ENCODE measurements around the gene PLEKHA6. TPM values are rescaled to one million over a fixed set of nuclear protein-coding genes. Genes with fewer than 3 reads are reported as not detected.

PLEKHA6 gene
- total and polyA plus RNA-seq, 2 of the 4 experiments (the other 2 are of a cell fraction), result 8.2 to 19.9 TPM

GRCh38 chr1:204320382-204320804 lies 39.3 kb downstream of the PLEKHA6 start:
- peak overlapping the region; percentile 99 for H3K4ac ChIP-seq (ENCODE audit: low read depth, low read length)
- peaks cover 38% of the 10 kb centered on the region for H3K4me1 ChIP-seq (ENCODE audit: control insufficient read depth, insufficient read depth, low read length)
- CTCF ChIA-PET, result interaction anchor here (0.6 to 1.8 kb wide), 2 partner anchors 35 to 62 kb away, joined by 3 to 9 read pairs; no protein-coding TSS in a partner anchor
- in situ Hi-C loops (cut with MboI; ENCODE audit: low sequenced_read_pairs) (no loop called here), intact Hi-C loops (cut with micrococcal nuclease) (no loop called here), dilution Hi-C loops (cut with HindIII; ENCODE audit: low sequenced_read_pairs, unreplicated experiment) (no loop called here)
- DNase-seq (peak; percentile 91), ATAC-seq (ENCODE audit: low read depth) (peak; percentile 50)
- H3K23ac ChIP-seq (ENCODE audit: low read depth, low read length), result peak overlapping the region; percentile 99
- peak overlapping the region; percentile 45 for H2AFZ ChIP-seq (replicated peaks; ENCODE audit: low read length, poor library complexity)
- TF ChIP-seq CHD1 (IDR thresholded peaks at IDR 0.05; ENCODE audit: low read depth, low read length) (no peak), MAZ (IDR thresholded peaks at IDR 0.05; ENCODE audit: borderline replicate concordance, low read depth, low read length) (peak; percentile 61; the same call in 1 of the 2 replicates), CEBPB (IDR thresholded peaks at IDR 0.05; ENCODE audit: low read depth, low read length) (no peak), POLR2A (IDR thresholded peaks at IDR 0.05; ENCODE audit: low read depth, low read length) (peak; percentile 48; the same call in 1 of the 2 replicates), USF2 (IDR thresholded peaks at IDR 0.05; ENCODE audit: low read depth, low read length) (peak; percentile 77), RAD21 (IDR thresholded peaks at IDR 0.05; ENCODE audit: low read length) (no peak; the same call in 1 of the 2 replicates), MAFK (IDR thresholded peaks at IDR 0.05; ENCODE audit: low read depth, low read length) (peak; percentile 42; the same call in 1 of the 2 replicates), FOS (IDR thresholded peaks at IDR 0.05; ENCODE audit: low read depth, low read length) (peak; percentile 62; the same call in 1 of the 2 replicates), MXI1 (IDR thresholded peaks at IDR 0.05; ENCODE audit: borderline replicate concordance, low read depth, low read length) (peak; percentile 92), BHLHE40 (IDR thresholded peaks at IDR 0.05; ENCODE audit: low read depth, low read length) (peak; percentile 41; the same call in 1 of the 2 replicates), NFE2L2 (IDR thresholded peaks at IDR 0.05; ENCODE audit: low read depth, low read length) (peak; percentile 89), SMC3 (IDR thresholded peaks at IDR 0.05; ENCODE audit: low read depth, low read length) (no peak)
- no peaks in the 10 kb centered on the region for H3K27me3 ChIP-seq (ENCODE audit: control insufficient read depth, insufficient read depth, low read length)
- no peaks in the 10 kb centered on the region for H4K20me1 ChIP-seq (ENCODE audit: insufficient read depth, low read length)
- H2AK9ac ChIP-seq (replicated peaks; ENCODE audit: low read depth, low read length, poor library complexity), result peak overlapping the region; percentile 89
- H3K9me1 ChIP-seq (ENCODE audit: insufficient read depth, low read length), result peaks cover 34% of the 10 kb centered on the region
- peak overlapping the region; percentile 99 for H4K91ac ChIP-seq (ENCODE audit: insufficient read depth, low read depth, low read length)
- H3K4me3 ChIP-seq (ENCODE audit: insufficient read depth, low read depth, low read length), result no peak overlapping the region
- H3K36me3 ChIP-seq (ENCODE audit: control insufficient read depth, insufficient read depth, low read length), result no peaks in the 10 kb centered on the region
- H2BK5ac ChIP-seq (ENCODE audit: low read depth, low read length, poor library complexity, severe bottlenecking), result peak overlapping the region; percentile 96
- no peaks in the 10 kb centered on the region for H3K9me3 ChIP-seq (ENCODE audit: control insufficient read depth, insufficient read depth, low read length)
- H4K5ac ChIP-seq (ENCODE audit: low read depth, low read length), result peak overlapping the region; percentile 80
- H2AK5ac ChIP-seq (ENCODE audit: low read depth, low read length), result peak overlapping the region; percentile 99
- H3K27ac ChIP-seq (ENCODE audit: insufficient read depth, low read length), result peak overlapping the region; percentile 93
- peak overlapping the region; percentile 100 for H2BK120ac ChIP-seq (ENCODE audit: low read depth, low read length)
- WGBS, 2 experiments (ENCODE audit: extremely low coverage in 2 of 2, insufficient read length in 1 of 2), result no CpG with 5 or more reads among the region's 5 CpGs
- peak overlapping the region; percentile 84 for H3K56ac ChIP-seq (ENCODE audit: extremely low read depth, insufficient read depth, low read length)
- H3K18ac ChIP-seq (ENCODE audit: low read depth, low read length), result peak overlapping the region; percentile 92
- H4K8ac ChIP-seq (ENCODE audit: low read depth in 2 of 2, low read length in 2 of 2), result peak overlapping the region; percentile 94
- POLR2A ChIA-PET (ENCODE audit: unreplicated experiment), result interaction anchor here (0.6 kb wide), 1 partner anchor 25 kb away, joined by 3 read pairs; no protein-coding TSS in a partner anchor
- BruUV-seq (replicated peaks), result no TSS peak
- H3K9ac ChIP-seq (ENCODE audit: low read depth, low read length), result peak overlapping the region; percentile 30; the same call in 1 of the 2 replicates
- H2BK20ac ChIP-seq (ENCODE audit: low read depth, low read length), result peak overlapping the region; percentile 99
- H2BK15ac ChIP-seq (ENCODE audit: low read depth, low read length), result peak overlapping the region; percentile 98
- peaks cover 0 to 9% of the 10 kb centered on the region in 2 experiments; a peak in 2 of 4 replicates for H3K79me1 ChIP-seq (ENCODE audit: low read depth in 1 of 2, low read length in 2 of 2)
- H3K14ac ChIP-seq (replicated peaks; ENCODE audit: low read depth, low read length), result peak overlapping the region; percentile 98
- H3K4me2 ChIP-seq (ENCODE audit: low read depth, low read length), result no peak overlapping the region

All from IMR-90 (cell line).